GM12878 (cell line): ENCODE data around the gene DZANK1. TPM values are rescaled to one million over a fixed set of nuclear protein-coding genes. Genes with fewer than 3 reads are reported as not detected.

Source experiments
- ATAC-seq: fragments of 200-7000 bp; cut with Tn5 transposase; 3 replicates; pipeline ENCODE4 v1.9.1; 2020; ENCODE audit warnings: mild to moderate bottlenecking, moderate library complexity
- BruUV-seq: library from RNA; stranded (reverse); fragments of 400-500 nt; replicated peaks from 2 replicates; lab custom pipeline; 2021; lab: Mats Ljungman, UMichigan
- CTCF ChIA-PET: fragments of 300-600 bp; sonication (Branson Sonifier 250); formaldehyde crosslinking; extraction: SDS; loops from one replicate; lab custom pipeline; 2021; ENCODE audit warnings: inconsistent platforms; lab: Yijun Ruan, JAX
- POLR2A ChIA-PET: fragments of 350-600 bp; formaldehyde crosslinking; extraction: SDS; loops from one replicate; lab custom pipeline; 2021; ENCODE audit warnings: inconsistent platforms; lab: Charles Lee
- RAD21 ChIA-PET: fragments of 300-600 bp; sonication (Branson Sonifier 250); formaldehyde crosslinking; loops from one replicate; lab custom pipeline; 2023; ENCODE audit warnings: antibody characterized with exemption; ENCODE audit not compliant: unreplicated experiment; lab: Charles Lee
- SMC1A ChIA-PET: fragments of 300-600 bp; sonication (Branson Sonifier 250); formaldehyde crosslinking; loops from one replicate; lab custom pipeline; 2023; ENCODE audit not compliant: unreplicated experiment, uncharacterized antibody; lab: Charles Lee
- DNase-seq: peaks from one replicate; pipeline ENCODE4 v3.0.0-alpha.2; 2011; ENCODE audit warnings: low read depth, low spot score
- FAIRE-seq: peaks from 3 replicates; lab custom pipeline; 2011; peaks lifted over from hg19 to GRCh38; lab: Jason Lieb, UNC
- H2AFZ ChIP-seq: 2 replicates; pipeline ENCODE4 v1.6.0; 2011; ENCODE audit warnings: low read depth, low read length, control low read depth; ENCODE audit not compliant: control insufficient read depth
- H3K27ac ChIP-seq: 2 replicates; pipeline ENCODE4 v1.5.1; 2011; ENCODE audit warnings: control low read depth; ENCODE audit not compliant: control insufficient read depth, insufficient read depth
- H3K27me3 ChIP-seq, 2 experiments: replicated peaks in 1 of 2; 2 replicates each; pipeline versions ENCODE4 v1.6.0 to v1.6.1; 2011; ENCODE audit warnings: low read length in 1 of 2; ENCODE audit not compliant: control insufficient read depth in 2 of 2, insufficient read depth in 2 of 2
- H3K36me3 ChIP-seq, 2 experiments: 2 replicates each; pipeline ENCODE4 v1.5.1; 2011; ENCODE audit warnings: low read length in 1 of 2; ENCODE audit not compliant: control insufficient read depth in 2 of 2, insufficient read depth in 2 of 2
- H3K4me1 ChIP-seq: 2 replicates; pipeline ENCODE4 v1.6.1; 2011; ENCODE audit warnings: mild to moderate bottlenecking, low read length, moderate library complexity, mixed read lengths; ENCODE audit not compliant: control insufficient read depth, insufficient read depth
- H3K4me2 ChIP-seq: 2 replicates; pipeline ENCODE4 v1.6.0; 2011; ENCODE audit warnings: control low read depth; ENCODE audit not compliant: control insufficient read depth, insufficient read depth
- H3K4me3 ChIP-seq: fragments of 200-600 bp; sonication (generic); 2 replicates; pipeline ENCODE4 v1.5.1; 2016
- H3K79me2 ChIP-seq: 2 replicates; pipeline ENCODE4 v1.6.0; 2011; ENCODE audit warnings: low read length; ENCODE audit not compliant: control insufficient read depth, insufficient read depth
- H3K9ac ChIP-seq: 2 replicates; pipeline ENCODE4 v1.8.0; 2011; ENCODE audit warnings: low read length, control low read depth, mixed read lengths; ENCODE audit not compliant: control insufficient read depth, insufficient read depth
- H3K9me3 ChIP-seq: replicated peaks from 3 replicates; pipeline ENCODE4 v1.5.1; 2011; ENCODE audit warnings: mild to moderate bottlenecking, low read length; ENCODE audit not compliant: control insufficient read depth, insufficient read depth
- H4K20me1 ChIP-seq: 2 replicates; pipeline ENCODE4 v1.6.0; 2011; ENCODE audit not compliant: control insufficient read depth, insufficient read depth
- IRF4 ChIP-seq: IDR thresholded peaks from 2 replicates; pipeline ENCODE4 v1.6.1; 2011; ENCODE audit warnings: low read depth, low read length
- IRF5 ChIP-seq: fragments of 450-650 bp; IDR thresholded peaks from 2 replicates; pipeline ENCODE4 v1.6.1; 2017; ENCODE audit warnings: borderline replicate concordance
- KDM1A ChIP-seq: fragments of 200-600 bp; sonication (generic); IDR thresholded peaks from 2 replicates; pipeline ENCODE4 v1.6.1; 2016; ENCODE audit warnings: borderline replicate concordance
- MTA2 ChIP-seq: fragments of 450-650 bp; IDR thresholded peaks from 2 replicates; pipeline ENCODE4 v1.6.1; 2016; ENCODE audit warnings: low read depth, mild to moderate bottlenecking, moderate library complexity
- MXI1 ChIP-seq: fragments of 150-350 bp; IDR thresholded peaks from 2 replicates; pipeline ENCODE4 v1.6.1; 2011; ENCODE audit warnings: low read depth, mild to moderate bottlenecking, inconsistent platforms, low read length, improper control_type of control experiment
- PBX3 ChIP-seq: IDR thresholded peaks from 2 replicates; pipeline ENCODE4 v1.6.1; 2011; ENCODE audit warnings: mild to moderate bottlenecking, low read depth, low read length, moderate library complexity; ENCODE audit not compliant: insufficient replicate concordance
- RB1 ChIP-seq: fragments of 450-650 bp; formaldehyde crosslinking; IDR thresholded peaks from 2 replicates; pipeline ENCODE4 v1.6.1; 2017; ENCODE audit warnings: mild to moderate bottlenecking, borderline replicate concordance
- SMAD5 ChIP-seq: IDR thresholded peaks from 2 replicates; pipeline ENCODE4 v1.6.1; 2016; ENCODE audit warnings: antibody characterized with exemption, low read depth
- SREBF2 ChIP-seq: IDR thresholded peaks from 2 replicates; pipeline ENCODE4 v1.6.1; 2012; ENCODE audit warnings: mild to moderate bottlenecking, low read length
- YBX1 ChIP-seq: fragments of 450-650 bp; IDR thresholded peaks from 2 replicates; pipeline ENCODE4 v1.6.1; 2016; ENCODE audit warnings: antibody characterized with exemption
- ZBTB4 ChIP-seq: fragments of 450-650 bp; formaldehyde crosslinking; IDR thresholded peaks from 2 replicates; pipeline ENCODE4 v1.4.0; 2022; ENCODE audit warnings: mild to moderate bottlenecking, moderate library complexity
- WGBS: methylation state at CpG from one replicate; pipeline ENCODE4 v1.1.6; 2016; ENCODE audit warnings: low lambda C conversion rate; ENCODE audit not compliant: insufficient replicate concordance, insufficient coverage; ENCODE audit errors: missing lambda C conversion rate; 5-methylcytosine and 5-hydroxymethylcytosine counted together
- in situ Hi-C: fragments of 300-500 bp; cut with MboI; formaldehyde crosslinking; loops from 9 replicates; pipeline ENCODE4 v1.14.3; 2018; ENCODE audit warnings: mixed read lengths
- intact Hi-C: fragments of 100-400 bp; cut with micrococcal nuclease; formaldehyde crosslinking; loops from one replicate; pipeline ENCODE4 v1.14.2; 2022; ENCODE audit not compliant: unreplicated experiment
- polyA plus RNA-seq, 11 experiments: library from polyadenylated mRNA; depleted of rRNA in 4 of 11; unstranded in 6 of 11; stranded (reverse) in 5 of 11; fragments of >200 nt; fragmentation: Nextera tagmentation in 4 of 11; fragmentation: Illumina TruSeq in 1 of 11; extraction: Ambion mirVana in 4 of 11; extraction: Trizol in 1 of 11; gene quantifications; 1 replicate in 1 of 11; 2 replicates in 10 of 11; pipeline versions ENCODE4 v1.2.1 to v1.2.3, GENCODE V29; 2011 to 2016; ENCODE audit warnings: inconsistent platforms in 2 of 11, missing spikeins in 2 of 11, low read depth in 1 of 11
- total RNA-seq, 4 experiments: library from RNA; depleted of rRNA in 3 of 4; stranded (reverse); fragments of >200 nt in 3 of 4; fragmentation: Illumina TruSeq in 1 of 4; extraction: Trizol in 1 of 4; gene quantifications; 2 replicates each; pipeline versions ENCODE4 v1.2.1 to v1.2.3, GENCODE V29; 2013 to 2021
- TF ChIP-seq, protein P1 (sequence below): fragments of 450-650 bp; IDR thresholded peaks from 2 replicates; pipeline ENCODE4 v1.6.1; 2014; ENCODE audit warnings: mild to moderate bottlenecking
- TF ChIP-seq, protein P2 (sequence below): IDR thresholded peaks from 2 replicates; pipeline ENCODE4 v1.6.1; 2011; ENCODE audit warnings: borderline replicate concordance, low read depth, mild to moderate bottlenecking, moderate library complexity, low read length; ENCODE audit not compliant: insufficient read depth, poor library complexity, severe bottlenecking

The DZANK1 gene
- total and polyA plus RNA-seq, 10 of the 15 experiments (the other 5 are each of a cell fraction or from before 2014, with no cell fraction given): 3.6 to 12.6 (median 6.5) TPM

DNA sequence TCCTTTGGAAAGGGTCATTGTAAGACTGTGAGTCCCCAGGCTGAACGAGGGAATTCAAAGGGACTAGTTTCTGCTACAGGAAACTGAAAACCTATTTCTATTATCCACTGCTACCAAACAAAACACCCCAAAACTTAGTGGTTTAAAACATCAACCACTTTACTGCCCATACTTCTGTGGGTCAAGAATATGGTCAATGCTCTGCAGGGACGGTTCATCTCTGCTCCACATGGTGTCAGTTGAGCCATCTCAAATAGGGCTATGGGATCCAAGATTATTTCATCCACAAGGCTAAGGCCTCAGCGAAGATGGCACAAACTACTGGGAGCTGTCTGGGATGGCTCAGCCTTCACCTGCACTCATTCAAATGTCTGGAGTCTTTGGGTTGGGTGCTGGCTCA is 65.5 kb downstream of the DZANK1 start (continued):
- TF ChIP-seq MXI1: no peak
- no peak for TF ChIP-seq SREBF2
- TF ChIP-seq, all 136 proteins: peak for 0

DNA sequence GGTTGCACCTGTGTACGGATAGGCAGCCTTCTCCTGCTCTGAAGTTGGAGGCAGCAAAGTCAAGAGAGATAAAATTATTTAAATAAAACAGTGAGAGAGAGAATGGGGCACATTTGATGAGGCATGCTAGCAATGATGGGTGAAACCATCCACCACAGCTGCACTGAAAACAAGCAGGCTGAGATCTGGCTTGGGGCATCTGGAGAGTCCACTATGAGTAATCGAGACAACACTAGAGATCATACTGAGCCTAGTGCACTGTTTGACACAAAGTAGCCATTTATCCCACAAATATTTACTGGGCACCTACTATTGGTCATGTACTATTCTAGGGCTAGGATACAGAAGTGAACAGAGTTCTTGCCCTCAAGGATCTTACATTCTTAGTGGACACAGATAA is 66.4 kb downstream of the DZANK1 start:
- ChIA-PET POLR2A (no interaction called here), CTCF (no interaction called here), RAD21 (interaction anchor here (0.6 kb wide), 1 partner anchor 12 kb away, joined by 3 read pairs; no protein-coding TSS in a partner anchor), SMC1A (no interaction called here)
- no peak overlapping the region for H3K27ac ChIP-seq
- in situ Hi-C loops (loop anchor here (25.0 kb wide), 1 partner anchor 662 kb away; no protein-coding TSS in a partner anchor), intact Hi-C loops (no loop called here)
- H3K4me3 ChIP-seq: no peak overlapping the region
- no peak for FAIRE-seq
- no peak overlapping the region for H3K4me2 ChIP-seq
- no peaks in the 10 kb centered on the region for H4K20me1 ChIP-seq
- H3K36me3 ChIP-seq: peaks cover 0 to 2% of the 10 kb centered on the region in 2 experiments; a peak in 1 of 4 replicates
- no peak overlapping the region for H2AFZ ChIP-seq
- no peaks in the 10 kb centered on the region for H3K4me1 ChIP-seq
- no peak for ATAC-seq
- WGBS: 77% methylated on average over 2 of the region's 2 CpGs
- no peak overlapping the region for H3K9ac ChIP-seq
- no TSS peak for BruUV-seq
- no peaks in the 10 kb centered on the region for H3K27me3 ChIP-seq
- no peaks in the 10 kb centered on the region for H3K79me2 ChIP-seq
- no peaks in the 10 kb centered on the region; the same call in 2 of the 3 replicates for H3K9me3 ChIP-seq
- no peak for DNase-seq
- no peak for TF ChIP-seq MTA2
- TF ChIP-seq KDM1A: no peak
- no peak for TF ChIP-seq PBX3
- TF ChIP-seq, protein P1, sequence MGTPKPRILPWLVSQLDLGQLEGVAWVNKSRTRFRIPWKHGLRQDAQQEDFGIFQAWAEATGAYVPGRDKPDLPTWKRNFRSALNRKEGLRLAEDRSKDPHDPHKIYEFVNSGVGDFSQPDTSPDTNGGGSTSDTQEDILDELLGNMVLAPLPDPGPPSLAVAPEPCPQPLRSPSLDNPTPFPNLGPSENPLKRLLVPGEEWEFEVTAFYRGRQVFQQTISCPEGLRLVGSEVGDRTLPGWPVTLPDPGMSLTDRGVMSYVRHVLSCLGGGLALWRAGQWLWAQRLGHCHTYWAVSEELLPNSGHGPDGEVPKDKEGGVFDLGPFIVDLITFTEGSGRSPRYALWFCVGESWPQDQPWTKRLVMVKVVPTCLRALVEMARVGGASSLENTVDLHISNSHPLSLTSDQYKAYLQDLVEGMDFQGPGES: no peak
- TF ChIP-seq SREBF2: no peak
- no peak for TF ChIP-seq YBX1
- no peak for TF ChIP-seq IRF5
- TF ChIP-seq RB1: no peak
- no peak for TF ChIP-seq IRF4
- TF ChIP-seq, protein P2, sequence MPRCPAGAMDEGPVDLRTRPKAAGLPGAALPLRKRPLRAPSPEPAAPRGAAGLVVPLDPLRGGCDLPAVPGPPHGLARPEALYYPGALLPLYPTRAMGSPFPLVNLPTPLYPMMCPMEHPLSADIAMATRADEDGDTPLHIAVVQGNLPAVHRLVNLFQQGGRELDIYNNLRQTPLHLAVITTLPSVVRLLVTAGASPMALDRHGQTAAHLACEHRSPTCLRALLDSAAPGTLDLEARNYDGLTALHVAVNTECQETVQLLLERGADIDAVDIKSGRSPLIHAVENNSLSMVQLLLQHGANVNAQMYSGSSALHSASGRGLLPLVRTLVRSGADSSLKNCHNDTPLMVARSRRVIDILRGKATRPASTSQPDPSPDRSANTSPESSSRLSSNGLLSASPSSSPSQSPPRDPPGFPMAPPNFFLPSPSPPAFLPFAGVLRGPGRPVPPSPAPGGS: no peak
- no peak for TF ChIP-seq ZBTB4
- no peak for TF ChIP-seq SMAD5
